T-helper 1 cell treated with Interleukin-12 subunit alpha and Interleukin-12 subunit beta and Interleukin-4 antibody, amounts not matched to agents 30 μg/mL and 1 μg/mL, for 36 hours (primary cell): ENCODE measurements around the gene USPL1.

ENCODE experiments used
- H3K27ac Mint-ChIP-seq: one replicate; pipeline ENCODE4 v1.8.0; 2021; ENCODE audit warnings: mild to moderate bottlenecking, mixed read lengths
- H3K27me3 Mint-ChIP-seq: one replicate; pipeline ENCODE4 v1.8.0; 2021; ENCODE audit warnings: low read depth, mixed read lengths
- H3K36me3 Mint-ChIP-seq: one replicate; pipeline ENCODE4 v1.8.0; 2021; ENCODE audit warnings: low read depth, mixed read lengths
- H3K4me1 Mint-ChIP-seq: one replicate; pipeline ENCODE4 v1.8.0; 2021; ENCODE audit warnings: low read depth, mixed read lengths
- H3K4me3 Mint-ChIP-seq: one replicate; pipeline ENCODE4 v1.8.0; 2021; ENCODE audit warnings: mild to moderate bottlenecking, moderate library complexity, mixed read lengths
- H3K9me3 Mint-ChIP-seq: one replicate; pipeline ENCODE4 v1.8.0; 2021; ENCODE audit warnings: mixed read lengths

Gene USPL1

GRCh38 chr13:30617315-30618185 lies at the start of gene USPL1:
TSS of gene USPL1 (plus strand) at chr13:30617920. CDS start at chr13:30621141, 3,221 bp downstream.
- H3K4me3 Mint-ChIP-seq = no peak within 1 kb of the TSS
- no peaks in the 10 kb centered on the region for H3K27me3 Mint-ChIP-seq
- no peaks in the 10 kb centered on the region for H3K9me3 Mint-ChIP-seq
- H3K36me3 Mint-ChIP-seq = peaks cover 7% of the 10 kb centered on the region
- peaks cover 21% of the 10 kb centered on the region for H3K4me1 Mint-ChIP-seq
- H3K27ac Mint-ChIP-seq = no peak within 1 kb of the TSS

DNA sequence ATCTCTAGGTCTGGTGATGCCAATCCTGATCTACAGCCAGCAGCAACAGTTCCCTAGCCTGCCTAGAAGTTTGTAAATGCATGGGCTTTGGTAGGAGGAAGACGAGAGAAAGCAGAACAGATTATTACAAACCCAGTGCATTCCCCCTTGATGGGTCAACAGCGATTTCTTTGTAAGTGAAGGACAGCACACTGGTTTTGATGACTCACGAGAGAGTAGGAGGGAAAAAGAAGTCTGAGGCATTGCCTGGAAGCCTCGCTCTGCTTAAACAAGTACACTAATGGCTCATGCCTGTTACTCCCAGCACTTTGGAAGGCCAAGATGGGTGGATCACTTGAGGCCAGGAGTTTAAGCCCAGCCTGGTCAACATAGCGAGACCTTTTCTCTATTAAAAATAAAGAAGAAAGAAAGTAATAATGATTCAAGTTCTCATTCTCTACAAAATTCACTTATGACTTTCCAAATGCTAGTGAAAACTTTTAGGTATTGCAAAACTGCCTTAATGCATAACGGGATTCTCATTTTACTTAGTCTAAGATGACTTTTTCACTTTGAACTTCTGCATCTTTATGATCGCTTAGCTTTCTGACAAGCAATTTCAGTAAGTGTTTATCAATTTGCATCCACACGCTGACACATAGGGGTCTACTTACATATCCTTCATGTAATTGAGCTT lies 47.7 kb upstream of the USPL1 start:
- Mint-ChIP-seq H3K9me3 (no peaks in the 10 kb centered on the region), H3K36me3 (no peaks in the 10 kb centered on the region), H3K4me1 (peaks cover 20% of the 10 kb centered on the region), H3K27me3 (peaks cover 2% of the 10 kb centered on the region), H3K4me3 (no peak overlapping the region), H3K27ac (no peak overlapping the region)

DNA sequence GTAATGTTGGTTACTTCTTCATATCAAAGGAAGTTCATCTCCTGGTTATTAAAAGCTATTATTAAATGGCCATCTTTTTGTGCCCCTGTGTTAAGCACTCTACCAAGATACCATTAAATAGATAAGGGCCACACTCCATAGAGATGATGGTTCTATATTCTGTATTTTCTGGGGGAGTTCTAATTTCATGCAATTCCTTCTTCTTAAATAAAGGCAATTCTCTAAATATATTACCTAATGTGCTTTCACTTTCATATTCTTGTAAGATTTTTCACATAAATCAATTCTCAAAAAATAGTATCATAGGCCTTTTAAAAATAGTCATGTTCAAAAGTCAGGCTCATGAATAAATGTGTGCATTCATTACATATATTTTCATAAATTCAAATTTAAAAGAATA lies 47.0 kb upstream of the USPL1 start:
- Mint-ChIP-seq H3K36me3 (no peaks in the 10 kb centered on the region), H3K4me1 (peaks cover 20% of the 10 kb centered on the region), H3K27me3 (no peaks in the 10 kb centered on the region), H3K27ac (no peak overlapping the region), H3K4me3 (no peak overlapping the region), H3K9me3 (no peaks in the 10 kb centered on the region)

- H3K4me1 Mint-ChIP-seq = peaks cover 35% of the 10 kb centered on the region
- no peaks in the 10 kb centered on the region for H3K9me3 Mint-ChIP-seq
- peak overlapping the region; percentile 52 for H3K4me3 Mint-ChIP-seq
- H3K27ac Mint-ChIP-seq = peak overlapping the region; percentile 82
- H3K27me3 Mint-ChIP-seq = peaks cover 14% of the 10 kb centered on the region
- H3K36me3 Mint-ChIP-seq = no peaks in the 10 kb centered on the region
Measured at GRCh38 chr13:30572859-30573275, 44.9 kb upstream of the USPL1 start.

DNA sequence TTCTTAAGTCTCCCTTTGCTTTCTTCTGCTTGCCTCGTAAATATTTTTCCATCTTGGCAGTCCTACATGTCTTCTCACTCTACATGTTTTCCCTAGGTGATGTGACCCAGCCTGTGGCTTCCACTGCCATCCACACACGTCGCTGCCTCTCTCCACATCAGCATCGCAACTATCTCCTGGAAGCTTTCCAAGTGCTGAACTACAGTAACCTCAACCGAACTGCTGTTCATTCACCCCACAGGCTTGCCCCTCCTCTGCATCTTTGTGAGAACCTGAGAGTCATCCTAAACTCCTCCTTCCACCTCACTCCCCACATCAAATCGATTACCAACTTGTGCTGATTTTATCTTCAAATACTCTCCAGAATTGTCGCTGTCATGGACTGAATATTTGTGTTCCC lies 41.2 kb upstream of the USPL1 start:
- H3K4me3 Mint-ChIP-seq = peak overlapping the region; percentile 0

GRCh38 chr13:30577401-30577852 lies 40.3 kb upstream of the USPL1 start:
- H3K4me1 Mint-ChIP-seq = peaks cover 24% of the 10 kb centered on the region
- H3K9me3 Mint-ChIP-seq = no peaks in the 10 kb centered on the region
- H3K36me3 Mint-ChIP-seq = no peaks in the 10 kb centered on the region
- no peak overlapping the region for H3K27ac Mint-ChIP-seq
- no peak overlapping the region for H3K4me3 Mint-ChIP-seq
- peaks cover 28% of the 10 kb centered on the region for H3K27me3 Mint-ChIP-seq

More for the DNA sequence above, 41.2 kb upstream of the USPL1 start:
- H3K27ac Mint-ChIP-seq = no peak overlapping the region
- H3K4me1 Mint-ChIP-seq = peaks cover 29% of the 10 kb centered on the region
- no peaks in the 10 kb centered on the region for H3K9me3 Mint-ChIP-seq
- H3K36me3 Mint-ChIP-seq = no peaks in the 10 kb centered on the region
- peaks cover 23% of the 10 kb centered on the region for H3K27me3 Mint-ChIP-seq

GRCh38 chr13:30580852-30581502 lies 36.7 kb upstream of the USPL1 start:
- peaks cover 17% of the 10 kb centered on the region for H3K4me1 Mint-ChIP-seq
- no peak overlapping the region for H3K4me3 Mint-ChIP-seq
- H3K36me3 Mint-ChIP-seq = no peaks in the 10 kb centered on the region
- no peak overlapping the region for H3K27ac Mint-ChIP-seq
- H3K27me3 Mint-ChIP-seq = peaks cover 46% of the 10 kb centered on the region
- no peaks in the 10 kb centered on the region for H3K9me3 Mint-ChIP-seq

DNA sequence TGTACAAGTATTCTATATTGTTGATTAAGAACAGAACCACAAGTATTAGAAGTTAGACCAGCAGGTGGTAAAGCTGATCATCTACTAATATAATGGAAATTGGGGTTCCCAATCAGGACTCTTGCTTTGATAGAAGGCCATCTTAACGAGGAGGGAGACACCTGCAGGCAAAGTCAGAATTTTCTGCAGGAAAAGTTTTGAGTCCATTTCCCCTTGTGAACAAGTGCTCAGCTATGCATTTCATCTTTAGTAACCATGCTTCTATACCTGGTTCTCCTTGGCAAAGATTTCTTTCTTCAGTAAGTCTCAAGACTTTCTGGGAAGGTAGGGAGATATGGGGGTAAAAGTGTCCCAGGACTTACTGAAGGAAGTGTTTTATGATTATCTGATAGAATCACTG lies 36.1 kb upstream of the USPL1 start:
- Mint-ChIP-seq H3K4me3 (no peak overlapping the region), H3K9me3 (no peaks in the 10 kb centered on the region), H3K36me3 (no peaks in the 10 kb centered on the region), H3K4me1 (peaks cover 15% of the 10 kb centered on the region), H3K27me3 (peaks cover 44% of the 10 kb centered on the region), H3K27ac (no peak overlapping the region)

- Mint-ChIP-seq H3K27me3 (peaks cover 37% of the 10 kb centered on the region), H3K36me3 (no peaks in the 10 kb centered on the region), H3K4me1 (no peaks in the 10 kb centered on the region), H3K27ac (no peak overlapping the region), H3K4me3 (no peak overlapping the region), H3K9me3 (no peaks in the 10 kb centered on the region)
Measured at GRCh38 chr13:30584051-30584731, 33.5 kb upstream of the USPL1 start.

DNA sequence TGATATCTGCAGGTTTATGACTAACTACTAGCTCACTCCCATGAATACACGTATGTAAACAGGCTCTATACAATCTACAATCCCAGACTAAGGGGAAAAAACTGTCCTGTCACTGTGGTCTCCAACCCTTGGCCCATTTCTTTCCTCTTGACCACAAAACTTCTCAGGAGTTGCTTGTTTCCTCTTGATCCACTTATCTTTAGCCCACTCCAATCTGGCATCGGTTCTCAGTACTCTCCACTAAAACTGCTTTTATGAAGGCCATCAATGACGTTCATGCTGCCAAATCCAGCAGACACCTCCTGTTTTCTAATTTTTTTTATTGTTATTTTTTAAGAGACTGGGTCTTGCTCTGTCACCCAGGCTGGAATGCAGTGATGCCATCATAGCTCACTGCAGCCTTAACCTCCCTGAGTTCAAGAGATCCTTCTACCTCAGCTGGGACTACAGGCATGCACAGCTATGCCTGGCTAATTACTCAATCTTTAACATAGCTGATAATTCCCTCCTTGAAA lies 31.9 kb upstream of the USPL1 start:
- H3K36me3 Mint-ChIP-seq = no peaks in the 10 kb centered on the region
- H3K4me1 Mint-ChIP-seq = no peaks in the 10 kb centered on the region
- peaks cover 37% of the 10 kb centered on the region for H3K27me3 Mint-ChIP-seq
- no peak overlapping the region for H3K4me3 Mint-ChIP-seq
- H3K9me3 Mint-ChIP-seq = no peaks in the 10 kb centered on the region
- no peak overlapping the region for H3K27ac Mint-ChIP-seq

DNA sequence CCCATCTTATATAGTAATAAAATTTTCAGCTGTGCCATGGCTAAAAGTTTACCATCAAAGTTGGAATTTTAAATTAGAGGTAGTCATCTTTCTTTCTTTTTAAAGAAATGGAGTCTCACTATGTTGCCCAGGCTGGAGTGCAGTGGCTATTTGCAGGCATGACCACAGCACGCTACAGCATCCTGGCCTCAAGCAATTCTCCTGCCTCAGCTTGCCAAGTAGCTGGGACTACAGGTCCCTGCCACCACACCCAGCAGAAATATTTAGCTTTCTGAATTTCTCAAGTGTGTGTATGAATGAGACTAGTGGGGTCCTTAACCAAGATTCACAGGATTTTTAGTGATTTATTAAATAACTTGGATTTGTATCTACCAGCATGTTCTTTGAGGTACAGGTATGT lies 30.5 kb upstream of the USPL1 start:
- H3K36me3 Mint-ChIP-seq = no peaks in the 10 kb centered on the region
- no peaks in the 10 kb centered on the region for H3K9me3 Mint-ChIP-seq
- no peak overlapping the region for H3K4me3 Mint-ChIP-seq
- peaks cover 31% of the 10 kb centered on the region for H3K27me3 Mint-ChIP-seq
- no peak overlapping the region for H3K27ac Mint-ChIP-seq
- no peaks in the 10 kb centered on the region for H3K4me1 Mint-ChIP-seq

GRCh38 chr13:30587739-30588138 lies 30.0 kb upstream of the USPL1 start:
- H3K4me3 Mint-ChIP-seq = no peak overlapping the region
- H3K9me3 Mint-ChIP-seq = no peaks in the 10 kb centered on the region
- H3K36me3 Mint-ChIP-seq = no peaks in the 10 kb centered on the region
- H3K4me1 Mint-ChIP-seq = no peaks in the 10 kb centered on the region
- H3K27me3 Mint-ChIP-seq = peaks cover 29% of the 10 kb centered on the region
- no peak overlapping the region for H3K27ac Mint-ChIP-seq

DNA sequence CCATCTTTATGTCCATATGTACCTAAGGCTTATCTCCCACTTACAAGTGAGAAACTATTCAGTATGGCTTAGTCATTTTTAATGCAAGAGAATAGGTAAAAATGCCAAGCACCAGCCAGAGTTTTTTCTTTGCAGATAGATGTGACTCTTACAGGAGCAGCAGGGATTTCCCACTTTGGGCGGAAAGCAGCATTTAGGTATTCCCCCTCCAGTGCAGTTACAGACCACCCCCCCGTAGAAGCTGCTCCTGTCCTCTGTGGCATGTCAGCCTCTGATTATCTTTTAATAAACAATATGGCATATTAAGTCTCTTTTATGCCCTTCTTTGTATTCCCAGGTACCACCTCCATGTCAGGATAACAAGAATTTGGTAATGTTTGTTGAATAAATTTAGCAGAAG lies 24.7 kb upstream of the USPL1 start:
- no peak overlapping the region for H3K27ac Mint-ChIP-seq
- no peak overlapping the region for H3K4me3 Mint-ChIP-seq
- no peaks in the 10 kb centered on the region for H3K9me3 Mint-ChIP-seq
- no peaks in the 10 kb centered on the region for H3K4me1 Mint-ChIP-seq
- no peaks in the 10 kb centered on the region for H3K36me3 Mint-ChIP-seq
- peaks cover 12% of the 10 kb centered on the region for H3K27me3 Mint-ChIP-seq

DNA sequence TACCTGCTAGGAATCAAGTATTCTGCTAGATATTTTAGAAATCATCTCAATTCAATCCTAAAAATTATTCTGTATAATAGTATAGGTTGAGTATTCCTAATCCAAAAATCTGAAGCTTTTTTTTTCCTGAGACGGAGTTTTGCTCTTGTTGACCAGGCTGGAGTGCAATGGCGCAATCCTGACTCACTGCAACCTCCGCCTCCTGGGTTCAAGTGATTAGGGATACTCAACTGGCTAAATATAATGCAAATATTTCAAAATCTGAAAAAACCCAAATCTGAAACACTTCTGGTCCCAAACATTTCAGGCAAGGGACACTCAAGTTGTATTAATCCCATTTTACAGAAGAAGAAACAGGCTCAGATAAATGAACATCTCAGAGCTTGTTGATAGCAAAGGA lies 17.2 kb upstream of the USPL1 start:
- Mint-ChIP-seq H3K9me3 (no peaks in the 10 kb centered on the region), H3K27me3 (peaks cover 19% of the 10 kb centered on the region), H3K4me1 (no peaks in the 10 kb centered on the region), H3K36me3 (no peaks in the 10 kb centered on the region), H3K27ac (no peak overlapping the region), H3K4me3 (no peak overlapping the region)
